GM19351 (cell line): ENCODE data around the gene RAB43.

Experiments used
- ATAC-seq: cut with Tn5 transposase; IDR thresholded peaks from one replicate; pipeline ENCODE4 v1.9.1; 2021; ENCODE audit warnings: mild to moderate bottlenecking, moderate library complexity; ENCODE audit not compliant: unreplicated experiment

The RAB43 gene

GRCh38 chr3:129039271-129040038 lies 82.1 kb downstream of the RAB43 start:
- no peak for ATAC-seq

GRCh38 chr3:129038121-129038855 lies 83.3 kb downstream of the RAB43 start:
- no peak for ATAC-seq
